ENCODE results near the gene SYNE3.

The SYNE3 gene

GRCh38 chr14:95516554-95517181 lies at the start of gene SYNE3:
Gene SYNE3 (minus strand): TSS chr14:95516650. CDS start chr14:95475821, 40,829 bp downstream.
- DNase-seq: no peak

GRCh38 chr14:95564060-95564459 lies 47.6 kb upstream of the SYNE3 start:
- DNase-seq: no peak

- no peak for DNase-seq
Measured at GRCh38 chr14:95562892-95563685, 46.6 kb upstream of the SYNE3 start.

- DNase-seq: no peak
Measured at GRCh38 chr14:95561001-95561412, 44.6 kb upstream of the SYNE3 start.

GRCh38 chr14:95559203-95559602 lies 42.8 kb upstream of the SYNE3 start:
- DNase-seq: no peak

GRCh38 chr14:95557832-95558231 lies 41.4 kb upstream of the SYNE3 start:
- no peak for DNase-seq

- no peak for DNase-seq
Measured at GRCh38 chr14:95557291-95557690, 40.8 kb upstream of the SYNE3 start.

GRCh38 chr14:95555053-95555452 lies 38.6 kb upstream of the SYNE3 start:
- DNase-seq: no peak

GRCh38 chr14:95553141-95553540 lies 36.7 kb upstream of the SYNE3 start:
- no peak for DNase-seq

- DNase-seq: no peak
Measured at GRCh38 chr14:95551435-95551834, 35.0 kb upstream of the SYNE3 start.

GRCh38 chr14:95549656-95550585 lies 33.5 kb upstream of the SYNE3 start:
- no peak for DNase-seq

- DNase-seq: no peak
Measured at GRCh38 chr14:95548328-95548929, 32.0 kb upstream of the SYNE3 start.

- DNase-seq: no peak
Measured at GRCh38 chr14:95547626-95548327, 31.3 kb upstream of the SYNE3 start.

- no peak for DNase-seq
Measured at GRCh38 chr14:95547272-95547625, 30.8 kb upstream of the SYNE3 start.

GRCh38 chr14:95545515-95546168 lies 29.2 kb upstream of the SYNE3 start:
- no peak for DNase-seq

- DNase-seq: no peak
Measured at GRCh38 chr14:95544588-95544987, 28.1 kb upstream of the SYNE3 start.

- DNase-seq: no peak
Measured at GRCh38 chr14:95543021-95543420, 26.6 kb upstream of the SYNE3 start.

GRCh38 chr14:95541932-95542930 lies 25.8 kb upstream of the SYNE3 start:
- no peak for DNase-seq

- DNase-seq: no peak
Measured at GRCh38 chr14:95541346-95541745, 24.9 kb upstream of the SYNE3 start.

- DNase-seq: no peak
Measured at GRCh38 chr14:95540236-95540855, 23.9 kb upstream of the SYNE3 start.

All from GF-D8 (cell line).